SK-N-MC (cell line): ENCODE data around the gene KRT79.
"Not testable (repeated sequence)": the region's sequence is repeated elsewhere in the genome, so short reads cannot be mapped to it uniquely, and the experiment has no call there.

ENCODE experiments used
- DNase-seq: peaks from one replicate; pipeline ENCODE4 v3.0.0-alpha.2; 2011; ENCODE audit warnings: low read depth, low spot score
- H3K27ac ChIP-seq: fragments of 200-600 bp; sonication (generic); 2 replicates; pipeline ENCODE4 v1.5.1; 2016; ENCODE audit warnings: mixed run types
- H3K36me3 ChIP-seq: fragments of 200-600 bp; sonication (generic); 2 replicates; pipeline ENCODE4 v1.6.1; 2017; ENCODE audit warnings: antibody characterized with exemption, low read length, mixed read lengths; ENCODE audit not compliant: insufficient read depth
- H3K4me3 ChIP-seq: fragments of 200-600 bp; sonication (generic); 2 replicates; pipeline ENCODE4 v1.5.1; 2016
- H3K9ac ChIP-seq: fragments of 200-600 bp; sonication (generic); 2 replicates; pipeline ENCODE4 v1.8.0; 2017; ENCODE audit warnings: mixed run types, mixed read lengths; ENCODE audit not compliant: insufficient read length
- H3K9me3 ChIP-seq: fragments of 200-600 bp; sonication (generic); 2 replicates; pipeline ENCODE4 v1.6.1; 2017; ENCODE audit warnings: low read depth, mild to moderate bottlenecking, antibody characterized with exemption, low read length, moderate library complexity, mixed read lengths
- EZH2 ChIP-seq: fragments of 200-600 bp; sonication (generic); IDR thresholded peaks from one replicate; pipeline ENCODE4 v1.6.1; 2017; ENCODE audit warnings: antibody characterized with exemption
- FOXP2 ChIP-seq: optimal IDR thresholded peaks from 2 replicates; pipeline ENCODE3; 2011; ENCODE audit warnings: mild to moderate bottlenecking, moderate library complexity; ENCODE audit not compliant: insufficient read depth; ENCODE audit errors: extremely low read length, control extremely low read depth
- POLR2AphosphoS5 ChIP-seq: IDR thresholded peaks from 2 replicates; pipeline ENCODE4 v1.6.1; 2012; ENCODE audit warnings: mild to moderate bottlenecking, low read depth, low read length, borderline replicate concordance

KRT79 gene

GRCh38 chr12:52833922-52834726 is at the start of gene KRT79:
Gene KRT79 (minus strand): TSS chr12:52834311. CDS start chr12:52834260, 51 bp downstream.
- H3K27ac ChIP-seq: no peak within 1 kb of the TSS

GRCh38 chr12:52880499-52880898 is 46.4 kb upstream of the KRT79 start:
- not testable (repeated sequence) for H3K4me3 ChIP-seq, H3K27ac ChIP-seq, H3K36me3 ChIP-seq, DNase-seq, H3K9ac ChIP-seq, H3K9me3 ChIP-seq

More at GRCh38 chr12:52833922-52834726, at the start of gene KRT79:
- Histone ChIP-seq H3K36me3 (no peaks in the 10 kb centered on the region), H3K9ac (no peak within 1 kb of the TSS), H3K9me3 (no peaks in the 10 kb centered on the region), H3K4me3 (no peak within 1 kb of the TSS)
- TF ChIP-seq FOXP2 (no peak), POLR2AphosphoS5 (no peak), EZH2 (no peak)
- no peak for DNase-seq

- no peaks in the 10 kb centered on the region for H3K9me3 ChIP-seq
- H3K27ac ChIP-seq: no peak overlapping the region
- H3K4me3 ChIP-seq: no peak overlapping the region
- no peaks in the 10 kb centered on the region for H3K36me3 ChIP-seq
- TF ChIP-seq FOXP2: no peak
- no peak for TF ChIP-seq POLR2AphosphoS5
- no peak for TF ChIP-seq EZH2
- H3K9ac ChIP-seq: no peak overlapping the region
- DNase-seq: no peak
These were observed 45.6 kb upstream of the KRT79 start for GRCh38 chr12:52879394-52880351.

GRCh38 chr12:52878507-52879393 is 44.6 kb upstream of the KRT79 start:
- no peak overlapping the region for H3K9ac ChIP-seq
- H3K4me3 ChIP-seq: no peak overlapping the region
- no peaks in the 10 kb centered on the region for H3K36me3 ChIP-seq
- no peak for DNase-seq
- no peak overlapping the region for H3K27ac ChIP-seq
- no peaks in the 10 kb centered on the region for H3K9me3 ChIP-seq
- TF ChIP-seq EZH2 (no peak), POLR2AphosphoS5 (no peak), FOXP2 (no peak)

GRCh38 chr12:52877242-52877641 is 43.1 kb upstream of the KRT79 start:
- no peaks in the 10 kb centered on the region for H3K36me3 ChIP-seq
- no peak overlapping the region for H3K9ac ChIP-seq
- TF ChIP-seq FOXP2 (no peak), EZH2 (no peak), POLR2AphosphoS5 (no peak)
- H3K4me3 ChIP-seq: no peak overlapping the region
- H3K27ac ChIP-seq: no peak overlapping the region
- no peaks in the 10 kb centered on the region for H3K9me3 ChIP-seq
- DNase-seq: no peak

- H3K36me3 ChIP-seq: no peaks in the 10 kb centered on the region
- no peak overlapping the region for H3K27ac ChIP-seq
- H3K9me3 ChIP-seq: no peaks in the 10 kb centered on the region
- H3K9ac ChIP-seq: no peak overlapping the region
- TF ChIP-seq FOXP2: no peak
- TF ChIP-seq EZH2: no peak
- DNase-seq: no peak
- no peak overlapping the region for H3K4me3 ChIP-seq
These were observed 42.3 kb upstream of the KRT79 start for GRCh38 chr12:52876372-52876771.

GRCh38 chr12:52874573-52875435 is 40.7 kb upstream of the KRT79 start:
- TF ChIP-seq EZH2: no peak
- TF ChIP-seq POLR2AphosphoS5: no peak
- no peak for TF ChIP-seq FOXP2
- Histone ChIP-seq H3K36me3 (no peaks in the 10 kb centered on the region), H3K9me3 (no peaks in the 10 kb centered on the region), H3K4me3 (peak overlapping the region; percentile 79), H3K9ac (peak overlapping the region; percentile 67), H3K27ac (peak overlapping the region; percentile 62; the same call in 1 of the 2 replicates)
- DNase-seq: no peak

GRCh38 chr12:52873832-52874572 is 39.9 kb upstream of the KRT79 start:
- H3K4me3 ChIP-seq: peak overlapping the region; percentile 79
- H3K9me3 ChIP-seq: no peaks in the 10 kb centered on the region
- no peaks in the 10 kb centered on the region for H3K36me3 ChIP-seq
- DNase-seq: no peak
- TF ChIP-seq POLR2AphosphoS5: no peak
- TF ChIP-seq EZH2: no peak
- no peak for TF ChIP-seq FOXP2
- peak overlapping the region; percentile 62; the same call in 1 of the 2 replicates for H3K27ac ChIP-seq
- peak overlapping the region; percentile 67 for H3K9ac ChIP-seq
